ENCODE results near the gene FMNL1. TPM values are rescaled to one million over a fixed set of nuclear protein-coding genes. Genes with fewer than 3 reads are reported as not detected.
A peak's percentile ranks its signal among the peaks of the same experiment; 100 is the strongest.

The FMNL1 gene
- total RNA-seq, 1 donor from 2014 or later: 2.8 TPM

DNA sequence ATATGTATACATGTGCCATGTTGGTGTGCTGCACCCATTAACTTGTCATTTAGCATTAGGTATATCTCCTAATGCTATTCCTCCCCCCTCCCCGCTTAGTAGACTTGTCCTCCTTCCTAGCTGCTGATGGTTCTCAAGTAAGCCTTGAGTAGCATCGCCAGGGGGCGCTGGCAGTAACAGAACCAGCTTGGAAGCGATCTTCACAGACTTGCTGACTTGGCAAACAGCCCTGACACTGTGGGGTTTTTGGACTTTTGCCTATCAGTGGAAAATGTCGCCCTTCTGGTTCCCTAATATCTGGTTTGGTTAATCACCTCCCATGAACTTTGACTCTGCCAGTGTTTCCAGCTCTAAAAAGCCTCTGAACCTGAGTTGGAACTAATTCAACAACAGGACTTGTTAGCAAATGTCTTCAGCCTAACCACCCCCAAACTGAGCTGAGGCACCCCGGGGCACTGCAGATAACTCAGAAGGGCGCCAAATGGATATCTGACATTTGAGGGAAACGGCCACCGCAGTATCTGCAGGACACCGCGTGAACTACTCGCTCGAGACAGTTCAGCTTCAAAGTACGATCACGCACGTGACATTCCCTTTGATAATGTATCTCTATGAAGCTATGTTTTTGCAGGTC, 55.6 kb downstream of the FMNL1 start:
- H3K27me3 Mint-ChIP-seq (ENCODE audit: unreplicated experiment): no peaks in the 10 kb centered on the region
- no peak overlapping the region for H3K4me3 Mint-ChIP-seq (ENCODE audit: unreplicated experiment)
- H3K9me3 Mint-ChIP-seq (ENCODE audit: unreplicated experiment): no peaks in the 10 kb centered on the region
- H3K4me1 Mint-ChIP-seq (ENCODE audit: unreplicated experiment): peaks cover 19% of the 10 kb centered on the region
- no peak overlapping the region for H3K27ac Mint-ChIP-seq (ENCODE audit: unreplicated experiment)
- peaks cover 14% of the 10 kb centered on the region for H3K36me3 Mint-ChIP-seq (ENCODE audit: unreplicated experiment)
- peak; percentile 94 for DNase-seq (ENCODE audit: extremely low spot score, unreplicated experiment)
- TF ChIP-seq, protein P1, sequence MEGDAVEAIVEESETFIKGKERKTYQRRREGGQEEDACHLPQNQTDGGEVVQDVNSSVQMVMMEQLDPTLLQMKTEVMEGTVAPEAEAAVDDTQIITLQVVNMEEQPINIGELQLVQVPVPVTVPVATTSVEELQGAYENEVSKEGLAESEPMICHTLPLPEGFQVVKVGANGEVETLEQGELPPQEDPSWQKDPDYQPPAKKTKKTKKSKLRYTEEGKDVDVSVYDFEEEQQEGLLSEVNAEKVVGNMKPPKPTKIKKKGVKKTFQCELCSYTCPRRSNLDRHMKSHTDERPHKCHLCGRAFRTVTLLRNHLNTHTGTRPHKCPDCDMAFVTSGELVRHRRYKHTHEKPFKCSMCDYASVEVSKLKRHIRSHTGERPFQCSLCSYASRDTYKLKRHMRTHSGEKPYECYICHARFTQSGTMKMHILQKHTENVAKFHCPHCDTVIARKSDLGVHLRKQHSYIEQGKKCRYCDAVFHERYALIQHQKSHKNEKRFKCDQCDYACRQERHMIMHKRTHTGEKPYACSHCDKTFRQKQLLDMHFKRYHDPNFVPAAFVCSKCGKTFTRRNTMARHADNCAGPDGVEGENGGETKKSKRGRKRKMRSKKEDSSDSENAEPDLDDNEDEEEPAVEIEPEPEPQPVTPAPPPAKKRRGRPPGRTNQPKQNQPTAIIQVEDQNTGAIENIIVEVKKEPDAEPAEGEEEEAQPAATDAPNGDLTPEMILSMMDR (IDR thresholded peaks at IDR 0.05): peak; percentile 87

DNA sequence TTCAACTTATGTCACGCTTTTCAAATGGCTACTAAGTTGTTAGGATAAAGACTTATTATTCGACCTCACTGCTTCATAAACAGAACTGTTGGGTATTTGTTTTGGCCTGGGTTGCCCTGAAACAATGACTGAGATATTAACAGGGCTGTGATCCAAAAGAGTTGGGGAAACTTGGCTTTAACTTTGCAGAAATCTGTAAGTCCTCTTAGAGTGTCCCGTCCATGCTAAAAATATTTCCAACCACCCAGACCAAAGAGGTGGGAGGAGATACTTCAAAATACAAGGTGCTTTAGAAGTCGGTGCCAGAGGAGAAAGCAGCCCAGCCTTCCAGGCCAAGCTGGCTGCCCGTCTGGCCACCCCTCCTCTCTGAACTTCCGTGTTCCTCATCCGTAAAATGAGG, 56.3 kb downstream of the FMNL1 start:
- TF ChIP-seq, protein P1 (IDR thresholded peaks at IDR 0.05): no peak
- H3K4me3 Mint-ChIP-seq (ENCODE audit: unreplicated experiment): no peak overlapping the region
- peaks cover 18% of the 10 kb centered on the region for H3K36me3 Mint-ChIP-seq (ENCODE audit: unreplicated experiment)
- no peak overlapping the region for H3K27ac Mint-ChIP-seq (ENCODE audit: unreplicated experiment)
- peaks cover 23% of the 10 kb centered on the region for H3K4me1 Mint-ChIP-seq (ENCODE audit: unreplicated experiment)
- H3K27me3 Mint-ChIP-seq (ENCODE audit: unreplicated experiment): no peaks in the 10 kb centered on the region
- no peaks in the 10 kb centered on the region for H3K9me3 Mint-ChIP-seq (ENCODE audit: unreplicated experiment)
- no peak for DNase-seq (ENCODE audit: extremely low spot score, unreplicated experiment)

DNA sequence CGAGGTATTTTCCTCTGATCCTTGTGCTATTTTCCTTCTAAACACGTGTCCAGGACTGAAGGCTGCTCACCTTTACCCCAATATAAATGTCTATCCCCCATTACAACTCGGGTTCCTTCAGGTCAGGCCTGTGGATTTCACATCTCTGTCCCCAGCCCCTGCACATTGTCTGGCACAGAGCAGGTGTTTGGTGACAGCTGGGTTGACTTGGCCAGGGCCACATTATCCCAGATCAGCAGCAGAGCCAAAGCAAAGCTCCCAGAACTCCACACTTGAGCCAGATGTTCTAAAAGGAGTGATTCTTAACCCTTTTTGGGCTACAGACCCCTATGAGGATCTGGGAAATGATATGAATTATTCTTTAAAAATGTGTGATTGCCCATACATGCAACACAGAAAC, 58.2 kb downstream of the FMNL1 start:
- H3K9me3 Mint-ChIP-seq (ENCODE audit: unreplicated experiment): no peaks in the 10 kb centered on the region
- H3K27me3 Mint-ChIP-seq (ENCODE audit: unreplicated experiment): no peaks in the 10 kb centered on the region
- no peak overlapping the region for H3K27ac Mint-ChIP-seq (ENCODE audit: unreplicated experiment)
- peaks cover 28% of the 10 kb centered on the region for H3K36me3 Mint-ChIP-seq (ENCODE audit: unreplicated experiment)
- no peak overlapping the region for H3K4me3 Mint-ChIP-seq (ENCODE audit: unreplicated experiment)
- TF ChIP-seq, protein P1 (IDR thresholded peaks at IDR 0.05): no peak
- H3K4me1 Mint-ChIP-seq (ENCODE audit: unreplicated experiment): peaks cover 31% of the 10 kb centered on the region
- no peak for DNase-seq (ENCODE audit: extremely low spot score, unreplicated experiment)

DNA sequence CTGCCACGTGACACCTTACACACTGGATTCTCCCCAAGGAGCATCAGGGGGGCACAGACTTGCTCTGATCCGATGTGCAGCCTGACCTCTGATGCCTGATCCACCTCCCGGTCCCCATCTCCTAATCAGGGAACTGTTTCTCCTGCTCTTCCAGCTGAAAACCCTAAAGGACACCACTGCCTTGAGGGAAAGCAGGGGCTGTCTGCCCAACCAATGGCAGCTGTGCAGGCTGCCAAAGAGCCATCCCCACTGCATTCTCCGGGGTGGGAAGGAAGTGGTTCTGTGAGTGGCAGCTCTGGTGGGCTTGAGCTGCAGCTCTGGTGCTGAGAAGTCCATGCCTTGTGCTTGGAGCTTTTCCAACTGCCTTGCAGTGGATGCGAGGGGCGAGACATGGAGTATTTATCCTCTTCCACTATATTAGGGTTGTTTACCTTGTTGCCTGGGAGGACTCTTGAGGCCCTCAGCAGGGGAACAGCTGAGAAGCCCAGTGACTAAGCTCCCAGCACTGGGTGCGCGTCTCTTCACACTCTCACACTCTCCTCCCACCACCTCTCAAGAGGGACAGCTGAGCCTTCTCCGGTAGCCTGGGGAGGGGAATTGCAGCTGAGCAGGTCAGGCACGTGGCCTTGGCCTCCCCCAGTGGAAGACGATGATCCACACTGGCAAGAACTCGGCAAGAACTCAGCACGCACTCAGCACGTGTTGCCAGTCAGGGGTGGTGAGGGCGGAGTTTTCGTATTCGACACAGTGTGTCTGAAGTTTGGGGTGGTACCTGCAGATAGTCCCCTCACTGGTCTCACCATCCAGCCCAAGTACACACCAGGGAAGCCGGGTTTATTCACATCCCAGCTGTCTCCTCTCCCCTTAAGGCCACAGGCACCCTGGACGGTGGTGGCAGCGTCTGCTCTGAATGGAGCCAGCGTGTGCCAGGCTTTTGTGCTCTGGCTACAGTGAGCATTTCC, 61.3 kb downstream of the FMNL1 start:
- no peaks in the 10 kb centered on the region for H3K9me3 Mint-ChIP-seq (ENCODE audit: unreplicated experiment)
- peaks cover 37% of the 10 kb centered on the region for H3K36me3 Mint-ChIP-seq (ENCODE audit: unreplicated experiment)
- TF ChIP-seq, protein P1 (IDR thresholded peaks at IDR 0.05): no peak
- DNase-seq (ENCODE audit: extremely low spot score, unreplicated experiment): no peak
- H3K27ac Mint-ChIP-seq (ENCODE audit: unreplicated experiment): peak overlapping the region; percentile 87
- H3K27me3 Mint-ChIP-seq (ENCODE audit: unreplicated experiment): no peaks in the 10 kb centered on the region
- peaks cover 29% of the 10 kb centered on the region for H3K4me1 Mint-ChIP-seq (ENCODE audit: unreplicated experiment)
- H3K4me3 Mint-ChIP-seq (ENCODE audit: unreplicated experiment): no peak overlapping the region

DNA sequence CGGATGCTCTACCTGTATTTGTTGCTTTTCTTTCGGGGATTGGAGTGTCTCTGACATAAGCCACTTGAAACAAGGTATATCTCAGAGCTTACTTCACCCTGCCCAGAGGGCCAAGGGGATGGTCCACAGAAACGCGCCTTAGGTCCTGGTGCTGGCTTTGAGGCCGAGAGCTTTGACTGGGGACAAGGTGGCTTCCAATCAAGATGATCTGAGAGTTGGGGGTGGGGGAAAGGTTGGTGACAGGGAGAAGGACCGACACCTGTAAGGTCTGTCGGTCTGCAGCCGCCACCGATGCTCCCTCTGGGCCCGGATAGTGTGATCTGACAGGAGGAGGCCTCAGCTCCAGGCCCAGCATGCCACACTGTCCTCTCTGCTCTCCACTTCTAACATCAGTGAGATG, 62.0 kb downstream of the FMNL1 start:
- Mint-ChIP-seq H3K4me1 (ENCODE audit: unreplicated experiment) (peaks cover 29% of the 10 kb centered on the region), H3K9me3 (ENCODE audit: unreplicated experiment) (no peaks in the 10 kb centered on the region), H3K4me3 (ENCODE audit: unreplicated experiment) (no peak overlapping the region), H3K27me3 (ENCODE audit: unreplicated experiment) (no peaks in the 10 kb centered on the region), H3K27ac (ENCODE audit: unreplicated experiment) (peak overlapping the region; percentile 87), H3K36me3 (ENCODE audit: unreplicated experiment) (peaks cover 38% of the 10 kb centered on the region)
- DNase-seq (ENCODE audit: extremely low spot score, unreplicated experiment): no peak
- TF ChIP-seq, protein P1 (IDR thresholded peaks at IDR 0.05): no peak
